ENCODE data around the gene ATP6AP1.

DNA sequence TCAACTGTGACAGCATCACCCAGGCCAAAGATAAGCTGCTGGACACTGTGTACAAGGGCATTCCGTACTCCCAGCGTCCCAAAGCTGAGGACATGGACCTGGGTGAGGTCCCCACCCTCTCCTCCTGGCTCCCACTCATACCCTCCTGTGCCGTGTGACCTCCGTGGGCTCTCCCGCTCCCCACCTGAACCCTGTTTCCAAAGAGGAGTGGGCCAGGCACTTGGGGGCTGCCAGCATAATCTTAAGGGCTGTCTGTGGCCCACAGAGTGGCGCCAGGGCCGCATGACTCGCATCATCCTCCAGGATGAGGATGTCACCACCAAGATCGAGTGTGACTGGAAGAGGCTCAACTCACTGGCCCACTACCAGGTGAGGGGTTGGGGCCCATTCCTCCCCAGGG, 40.6 kb downstream of the ATP6AP1 start:
- TF ChIP-seq, protein P1, sequence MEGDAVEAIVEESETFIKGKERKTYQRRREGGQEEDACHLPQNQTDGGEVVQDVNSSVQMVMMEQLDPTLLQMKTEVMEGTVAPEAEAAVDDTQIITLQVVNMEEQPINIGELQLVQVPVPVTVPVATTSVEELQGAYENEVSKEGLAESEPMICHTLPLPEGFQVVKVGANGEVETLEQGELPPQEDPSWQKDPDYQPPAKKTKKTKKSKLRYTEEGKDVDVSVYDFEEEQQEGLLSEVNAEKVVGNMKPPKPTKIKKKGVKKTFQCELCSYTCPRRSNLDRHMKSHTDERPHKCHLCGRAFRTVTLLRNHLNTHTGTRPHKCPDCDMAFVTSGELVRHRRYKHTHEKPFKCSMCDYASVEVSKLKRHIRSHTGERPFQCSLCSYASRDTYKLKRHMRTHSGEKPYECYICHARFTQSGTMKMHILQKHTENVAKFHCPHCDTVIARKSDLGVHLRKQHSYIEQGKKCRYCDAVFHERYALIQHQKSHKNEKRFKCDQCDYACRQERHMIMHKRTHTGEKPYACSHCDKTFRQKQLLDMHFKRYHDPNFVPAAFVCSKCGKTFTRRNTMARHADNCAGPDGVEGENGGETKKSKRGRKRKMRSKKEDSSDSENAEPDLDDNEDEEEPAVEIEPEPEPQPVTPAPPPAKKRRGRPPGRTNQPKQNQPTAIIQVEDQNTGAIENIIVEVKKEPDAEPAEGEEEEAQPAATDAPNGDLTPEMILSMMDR (conservative IDR thresholded peaks at IDR 0.05; ENCODE audit: low read length), result no peak
- TF ChIP-seq EZH2phosphoT487 (IDR thresholded peaks at IDR 0.05; ENCODE audit: borderline replicate concordance), result no peak

Measured in Loucy (cell line).